ENCODE results near the gene IFI27L2.

- no peak for TF ChIP-seq EZH2 (IDR thresholded peaks at IDR 0.05; ENCODE audit: insufficient read depth, poor library complexity, severe bottlenecking)
- TF ChIP-seq EZH2phosphoT487 (IDR thresholded peaks at IDR 0.05; ENCODE audit: insufficient read depth, low read depth), result no peak
These were observed 6.1 kb upstream of the IFI27L2 start for GRCh38 chr14:94135476-94135875.
